ENCODE data around the gene AMH. TPM values are rescaled to one million over a fixed set of nuclear protein-coding genes. Genes with fewer than 3 reads are reported as not detected.

AMH gene
- polyA plus RNA-seq, 1 experiment: not detected

DNA sequence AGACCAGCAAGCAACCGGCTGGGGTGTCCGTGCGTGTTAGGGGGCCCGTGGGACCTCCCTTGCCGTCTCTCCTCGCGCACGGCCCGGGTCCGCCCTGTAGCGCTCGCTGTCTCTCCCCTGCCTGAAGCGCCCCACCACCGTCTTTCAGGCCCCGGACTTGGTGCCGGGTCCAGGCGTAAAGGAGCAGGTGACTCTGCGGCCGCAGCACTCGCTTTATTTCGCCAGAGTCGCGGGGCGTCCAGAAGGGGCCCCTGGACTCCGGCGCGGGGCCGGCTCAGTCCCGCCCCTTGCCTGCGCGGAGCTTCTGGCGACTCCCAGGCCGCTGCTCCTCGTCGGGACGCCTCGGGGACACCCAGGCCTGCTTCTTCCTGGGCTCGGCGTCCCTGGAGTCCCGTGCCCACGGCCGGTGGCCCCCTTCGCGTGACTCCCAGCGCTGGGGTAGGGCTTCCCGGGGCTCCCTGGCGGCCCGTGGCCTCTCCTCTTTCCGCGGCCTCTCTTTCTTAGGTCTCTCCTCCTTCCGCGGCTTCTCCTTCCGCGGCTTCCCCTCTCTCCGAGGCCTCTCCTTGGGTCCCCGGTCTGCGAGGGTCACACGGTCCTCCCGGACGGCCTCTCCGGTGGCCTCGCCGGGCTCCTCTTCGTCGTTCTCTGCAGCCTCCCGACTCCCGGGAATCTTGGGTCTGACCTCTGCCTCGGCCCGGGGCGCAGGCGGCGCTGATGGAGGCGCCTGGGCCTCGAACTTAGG, 3.1 kb downstream of the AMH start:
- DNase-seq (ENCODE audit: low read depth, low spot score): no peak
- Histone ChIP-seq H3K4me3 (ENCODE audit: low read depth, low read length) (no peak overlapping the region), H3K9me3 (ENCODE audit: control insufficient read depth, insufficient read depth, low read length) (no peaks in the 10 kb centered on the region; the same call in 1 of the 2 replicates), H3K27ac (ENCODE audit: low read depth, low read length) (no peak overlapping the region), H3K27me3 (ENCODE audit: control insufficient read depth, insufficient read depth, low read length) (peaks cover 36% of the 10 kb centered on the region)
- no peak for TF ChIP-seq CTCF (IDR thresholded peaks at IDR 0.05; ENCODE audit: low read depth, low read length)
- ChIA-PET CTCF (no interaction called here), POLR2A (no interaction called here)

DNA sequence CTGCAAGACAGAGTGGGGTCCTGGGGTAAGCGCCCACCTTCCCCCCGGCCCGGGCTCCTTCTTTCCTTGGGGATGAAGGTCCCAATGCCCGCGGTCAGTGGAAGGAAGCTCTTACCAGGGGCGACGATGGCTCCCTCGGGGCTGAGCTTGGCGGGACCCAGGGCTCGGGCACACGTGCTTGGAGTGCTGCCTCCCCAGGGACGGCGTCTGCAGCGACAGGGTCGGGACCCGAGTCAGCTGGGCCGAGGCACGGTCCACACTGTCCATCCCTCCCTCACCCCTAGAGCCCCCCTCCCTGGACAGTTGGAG, 3.6 kb downstream of the AMH start:
- no peak for DNase-seq (ENCODE audit: low read depth, low spot score)
- TF ChIP-seq CTCF (IDR thresholded peaks at IDR 0.05; ENCODE audit: low read depth, low read length): no peak
- Histone ChIP-seq H3K27me3 (ENCODE audit: control insufficient read depth, insufficient read depth, low read length) (peaks cover 36% of the 10 kb centered on the region), H3K4me3 (ENCODE audit: low read depth, low read length) (no peak overlapping the region), H3K9me3 (ENCODE audit: control insufficient read depth, insufficient read depth, low read length) (no peaks in the 10 kb centered on the region; the same call in 1 of the 2 replicates), H3K27ac (ENCODE audit: low read depth, low read length) (no peak overlapping the region)
- ChIA-PET POLR2A (no interaction called here), CTCF (no interaction called here)

GRCh38 chr19:2253106-2254063, 4.3 kb downstream of the AMH start:
- POLR2A ChIA-PET: interaction anchor here (0.6 kb wide), 2 partner anchors 14 to 116 kb away, joined by 3 read pairs; no protein-coding TSS in a partner anchor
- Histone ChIP-seq H3K27ac (ENCODE audit: low read depth, low read length) (no peak overlapping the region), H3K27me3 (ENCODE audit: control insufficient read depth, insufficient read depth, low read length) (peaks cover 36% of the 10 kb centered on the region), H3K4me3 (ENCODE audit: low read depth, low read length) (no peak overlapping the region), H3K9me3 (ENCODE audit: control insufficient read depth, insufficient read depth, low read length) (no peaks in the 10 kb centered on the region; the same call in 1 of the 2 replicates)
- CTCF ChIA-PET: interaction anchor here (0.7 to 2.1 kb wide), 3 partner anchors 10 to 97 kb away, joined by 3 to 8 read pairs (median 3); no protein-coding TSS in a partner anchor
- TF ChIP-seq CTCF (IDR thresholded peaks at IDR 0.05; ENCODE audit: low read depth, low read length): 0 out of 2 replicates have a peak, but pooled peaks have one; percentile 22
- DNase-seq (ENCODE audit: low read depth, low spot score): no peak

DNA sequence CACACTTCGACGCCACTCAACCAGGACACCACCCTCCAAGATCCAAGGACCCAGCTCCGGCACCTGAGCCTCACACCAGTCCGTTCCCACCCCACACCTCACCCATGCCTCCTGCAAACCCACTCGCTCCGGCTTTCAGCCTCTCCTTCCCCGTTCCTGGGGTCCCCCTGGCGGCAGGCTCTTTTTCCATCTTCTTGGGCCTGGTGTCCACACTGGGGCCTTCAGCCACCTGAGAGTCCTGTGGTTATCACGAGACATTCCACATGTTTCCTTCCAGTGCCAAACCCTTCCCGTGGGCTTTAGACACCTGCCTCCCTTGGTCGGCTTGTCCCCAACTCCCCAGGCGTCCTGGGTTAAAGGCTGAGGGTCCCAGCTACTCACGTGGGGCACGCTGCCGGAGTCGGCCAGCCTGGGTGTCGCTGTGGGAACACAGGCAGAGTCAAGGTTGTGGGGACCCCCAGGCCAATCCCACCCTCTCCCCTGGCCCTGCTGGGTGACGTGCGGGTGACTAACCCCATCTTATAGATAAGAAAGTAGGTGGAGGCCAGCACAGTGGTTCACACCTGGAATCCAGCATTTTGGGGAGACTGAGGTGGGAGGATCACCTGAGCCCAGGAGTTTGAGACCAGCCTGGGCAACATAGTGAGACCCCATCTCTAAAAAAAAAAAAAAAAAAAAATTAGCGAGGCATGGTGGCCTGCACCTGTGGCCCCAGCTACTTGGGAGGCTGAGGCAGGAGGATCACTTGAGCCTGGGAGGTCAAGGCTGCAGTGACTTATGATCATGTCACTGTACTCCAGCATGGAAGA, 5.1 kb downstream of the AMH start:
- no peak for DNase-seq (ENCODE audit: low read depth, low spot score)
- ChIA-PET POLR2A (interaction anchor here (0.6 to 1.0 kb wide), 2 partner anchors 15 kb away, joined by 3 read pairs; no protein-coding TSS in a partner anchor), CTCF (interaction anchor here (1.0 to 2.1 kb wide), 2 partner anchors 9 to 98 kb away, joined by 3 to 8 read pairs; no protein-coding TSS in a partner anchor)
- Histone ChIP-seq H3K27ac (ENCODE audit: low read depth, low read length) (no peak overlapping the region), H3K9me3 (ENCODE audit: control insufficient read depth, insufficient read depth, low read length) (no peaks in the 10 kb centered on the region; the same call in 1 of the 2 replicates), H3K4me3 (ENCODE audit: low read depth, low read length) (no peak overlapping the region), H3K27me3 (ENCODE audit: control insufficient read depth, insufficient read depth, low read length) (peaks cover 36% of the 10 kb centered on the region)
- peak; percentile 76 for TF ChIP-seq CTCF (IDR thresholded peaks at IDR 0.05; ENCODE audit: low read depth, low read length)

Measured in AG04450 (cell line).